DND-41 (cell line): Measurements from ENCODE around the gene AKAP14.

Experiments used
- ATAC-seq: fragments of 200-7000 bp; cut with Tn5 transposase; 3 replicates; pipeline ENCODE4 v1.9.1; 2021; ENCODE audit warnings: low read depth; ENCODE audit not compliant: insufficient read depth
- DNase-seq: peaks from one replicate; pipeline ENCODE4 v3.0.0-alpha.2; 2020
- H2AFZ ChIP-seq: 2 replicates; pipeline ENCODE4 v1.6.0; 2012; ENCODE audit warnings: low read depth, low read length
- H3K27ac ChIP-seq: 2 replicates; pipeline ENCODE4 v1.5.1; 2012; ENCODE audit warnings: low read length, inconsistent platforms
- H3K27me3 ChIP-seq: fragments of 200-600 bp; sonication (generic); 2 replicates; pipeline ENCODE4 v1.6.0; 2012; ENCODE audit warnings: low read length, mild to moderate bottlenecking, inconsistent platforms; ENCODE audit not compliant: insufficient read depth, poor library complexity
- H3K36me3 ChIP-seq: 2 replicates; pipeline ENCODE4 v1.5.1; 2012; ENCODE audit warnings: low read length, inconsistent platforms; ENCODE audit not compliant: insufficient read depth
- H3K4me1 ChIP-seq: 2 replicates; pipeline ENCODE4 v1.5.1; 2012; ENCODE audit warnings: mild to moderate bottlenecking, low read length; ENCODE audit not compliant: insufficient read depth
- H3K4me2 ChIP-seq: 2 replicates; pipeline ENCODE4 v1.6.0; 2012; ENCODE audit warnings: mild to moderate bottlenecking, moderate library complexity, low read length, inconsistent platforms; ENCODE audit not compliant: insufficient read depth
- H3K4me3 ChIP-seq, 2 experiments: fragments of 200-600 bp in 1 of 2; shearing (Covaris generic) in 1 of 2; 2 replicates each; pipeline ENCODE4 v1.5.1; 2012 to 2016; ENCODE audit warnings: inconsistent platforms in 2 of 2, low read length in 2 of 2, mild to moderate bottlenecking in 2 of 2, low read depth in 1 of 2, moderate library complexity in 1 of 2
- H3K79me2 ChIP-seq: 2 replicates; pipeline ENCODE4 v1.6.0; 2012; ENCODE audit warnings: low read length, inconsistent platforms; ENCODE audit not compliant: insufficient read depth
- H3K9ac ChIP-seq: 2 replicates; pipeline ENCODE4 v1.6.0; 2012; ENCODE audit warnings: low read depth, mild to moderate bottlenecking, inconsistent platforms, low read length, moderate library complexity
- H3K9me3 ChIP-seq: 2 replicates; pipeline ENCODE4 v1.5.1; 2012; ENCODE audit warnings: low read length, moderate library complexity, mild to moderate bottlenecking, inconsistent platforms; ENCODE audit not compliant: insufficient read depth, severe bottlenecking
- H4K20me1 ChIP-seq: 2 replicates; pipeline ENCODE4 v1.6.0; 2012; ENCODE audit warnings: low read length; ENCODE audit not compliant: insufficient read depth
- EZH2 ChIP-seq: IDR thresholded peaks from 3 replicates; pipeline ENCODE4 v1.6.1; 2012; ENCODE audit warnings: borderline replicate concordance, low read depth, mild to moderate bottlenecking, moderate library complexity, low read length, inconsistent platforms; ENCODE audit not compliant: severe bottlenecking
- TF ChIP-seq, protein P1 (sequence below): IDR thresholded peaks from 2 replicates; pipeline ENCODE4 v1.5.1; 2012; ENCODE audit warnings: borderline replicate concordance, low read length, moderate library complexity, mild to moderate bottlenecking; ENCODE audit not compliant: poor library complexity, severe bottlenecking; ENCODE audit errors: extremely low read depth

Gene AKAP14

DNA sequence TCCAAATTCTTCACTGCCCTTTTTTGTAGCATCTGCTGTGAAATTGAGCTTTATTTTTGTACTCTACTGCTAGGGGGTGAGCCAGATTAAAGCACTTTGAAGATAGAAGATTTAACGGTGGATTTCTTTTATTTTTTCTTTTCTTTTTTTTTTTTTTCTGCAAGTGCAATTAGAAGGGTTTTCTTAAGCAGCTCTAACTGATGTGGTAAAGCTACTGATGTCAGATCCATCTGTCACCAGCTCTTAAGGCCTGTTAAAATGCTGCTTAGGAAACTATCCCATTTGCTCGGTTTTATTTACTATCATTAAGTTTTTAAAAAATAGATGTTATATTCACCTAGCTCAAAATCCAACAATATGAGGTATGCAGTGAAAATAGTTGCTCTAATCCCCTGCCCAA, 17.0 kb upstream of the AKAP14 start:
- Histone ChIP-seq H3K4me3 (no peak overlapping the region), H2AFZ (no peak overlapping the region), H3K27ac (no peak overlapping the region), H3K9ac (no peak overlapping the region), H3K27me3 (no peaks in the 10 kb centered on the region), H3K4me1 (peaks cover 4% of the 10 kb centered on the region; the same call in 1 of the 2 replicates), H3K9me3 (no peaks in the 10 kb centered on the region), H3K36me3 (peaks cover 27% of the 10 kb centered on the region; the same call in 1 of the 2 replicates), H4K20me1 (no peaks in the 10 kb centered on the region), H3K4me2 (no peak overlapping the region), H3K79me2 (peaks cover 14% of the 10 kb centered on the region)
- TF ChIP-seq EZH2 = no peak
- TF ChIP-seq, protein P1, sequence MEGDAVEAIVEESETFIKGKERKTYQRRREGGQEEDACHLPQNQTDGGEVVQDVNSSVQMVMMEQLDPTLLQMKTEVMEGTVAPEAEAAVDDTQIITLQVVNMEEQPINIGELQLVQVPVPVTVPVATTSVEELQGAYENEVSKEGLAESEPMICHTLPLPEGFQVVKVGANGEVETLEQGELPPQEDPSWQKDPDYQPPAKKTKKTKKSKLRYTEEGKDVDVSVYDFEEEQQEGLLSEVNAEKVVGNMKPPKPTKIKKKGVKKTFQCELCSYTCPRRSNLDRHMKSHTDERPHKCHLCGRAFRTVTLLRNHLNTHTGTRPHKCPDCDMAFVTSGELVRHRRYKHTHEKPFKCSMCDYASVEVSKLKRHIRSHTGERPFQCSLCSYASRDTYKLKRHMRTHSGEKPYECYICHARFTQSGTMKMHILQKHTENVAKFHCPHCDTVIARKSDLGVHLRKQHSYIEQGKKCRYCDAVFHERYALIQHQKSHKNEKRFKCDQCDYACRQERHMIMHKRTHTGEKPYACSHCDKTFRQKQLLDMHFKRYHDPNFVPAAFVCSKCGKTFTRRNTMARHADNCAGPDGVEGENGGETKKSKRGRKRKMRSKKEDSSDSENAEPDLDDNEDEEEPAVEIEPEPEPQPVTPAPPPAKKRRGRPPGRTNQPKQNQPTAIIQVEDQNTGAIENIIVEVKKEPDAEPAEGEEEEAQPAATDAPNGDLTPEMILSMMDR = no peak
- no peak for DNase-seq
- no peak for ATAC-seq

DNA sequence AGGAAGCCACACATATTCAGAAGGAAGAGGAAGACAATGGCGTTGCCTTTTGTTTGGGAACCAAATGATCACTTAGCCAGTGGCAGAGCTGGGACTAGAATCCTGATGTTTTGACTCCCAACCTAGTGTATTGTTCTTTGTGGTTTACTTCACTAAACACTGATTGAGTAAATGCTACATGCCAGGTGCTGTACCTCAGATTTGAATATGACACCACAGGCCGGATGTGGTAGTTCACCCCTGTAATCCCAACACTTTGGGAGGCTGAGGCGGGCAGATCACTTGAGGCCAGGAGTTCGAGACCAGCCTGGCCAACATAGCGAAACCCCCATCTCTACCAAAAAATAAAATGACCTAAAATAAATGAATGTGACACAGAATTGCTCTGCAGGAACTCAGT, 15.6 kb upstream of the AKAP14 start:
- 0 out of 2 replicates have a peak, but pooled peaks cover 3% of the 10 kb centered on the region for H3K4me1 ChIP-seq
- TF ChIP-seq, protein P1 = no peak
- TF ChIP-seq EZH2 = no peak
- no peak overlapping the region for H3K4me2 ChIP-seq
- H3K79me2 ChIP-seq = peaks cover 1% of the 10 kb centered on the region
- no peak overlapping the region for H3K27ac ChIP-seq
- H2AFZ ChIP-seq = no peak overlapping the region
- DNase-seq (peak; percentile 20), ATAC-seq (peak; percentile 32; the same call in 2 of the 3 replicates)
- no peak overlapping the region for H3K4me3 ChIP-seq
- no peaks in the 10 kb centered on the region for H3K27me3 ChIP-seq
- H4K20me1 ChIP-seq = no peaks in the 10 kb centered on the region
- peaks cover 20% of the 10 kb centered on the region; the same call in 1 of the 2 replicates for H3K36me3 ChIP-seq
- H3K9ac ChIP-seq = no peak overlapping the region
- H3K9me3 ChIP-seq = no peaks in the 10 kb centered on the region

DNA sequence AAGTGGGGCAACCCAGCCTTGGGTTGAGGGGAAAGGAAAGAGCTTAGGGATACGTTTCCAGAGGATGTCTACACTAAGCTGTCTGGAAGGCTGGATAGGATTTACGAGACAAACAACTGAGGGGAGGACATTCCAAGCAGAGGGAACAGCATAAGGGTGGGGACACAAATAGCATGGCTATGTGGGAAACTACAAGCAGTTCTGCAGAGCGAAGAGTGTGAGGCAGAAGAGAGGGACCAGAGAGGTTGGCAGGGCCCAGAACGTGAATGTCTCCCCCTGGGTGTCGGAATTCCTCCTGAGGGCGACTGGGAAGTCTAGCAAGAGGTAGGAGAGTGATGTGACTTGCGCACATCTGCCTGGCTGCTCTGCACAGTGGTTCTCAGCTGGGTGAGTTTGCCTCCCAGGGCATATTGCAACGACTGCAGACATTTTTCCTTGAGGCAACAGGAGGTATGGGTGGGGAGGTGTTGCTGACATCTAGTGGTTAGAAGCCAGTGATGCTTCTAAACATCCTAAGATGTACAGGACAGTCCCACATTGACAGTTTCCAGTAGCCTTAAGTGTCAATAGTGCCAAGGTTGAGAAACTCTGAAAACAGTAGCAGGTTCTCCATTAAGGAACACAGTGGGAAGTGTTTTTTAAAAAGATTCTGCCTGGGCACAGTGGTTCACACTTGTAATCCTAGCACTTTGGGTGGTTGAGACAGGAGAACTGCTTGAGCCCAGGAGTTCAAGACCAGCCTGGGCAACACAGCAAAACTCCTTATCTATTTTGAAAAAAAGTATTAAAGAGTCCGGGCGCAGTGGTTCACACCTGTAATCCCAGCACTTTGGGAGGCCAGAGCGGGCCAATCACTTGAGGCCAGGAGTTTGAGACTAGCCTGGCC, 14.9 kb upstream of the AKAP14 start:
- no peak overlapping the region for H3K4me2 ChIP-seq
- TF ChIP-seq EZH2 = no peak
- TF ChIP-seq, protein P1 = peak; percentile 77
- H3K79me2 ChIP-seq = no peaks in the 10 kb centered on the region
- peak; percentile 48 for DNase-seq
- no peak overlapping the region for H2AFZ ChIP-seq
- no peak overlapping the region for H3K4me3 ChIP-seq
- H3K27ac ChIP-seq = peak overlapping the region; percentile 32
- peak; percentile 96 for ATAC-seq
- 0 out of 2 replicates have a peak, but pooled peaks cover 6% of the 10 kb centered on the region for H3K4me1 ChIP-seq
- peaks cover 16% of the 10 kb centered on the region; the same call in 1 of the 2 replicates for H3K36me3 ChIP-seq
- H3K27me3 ChIP-seq = no peaks in the 10 kb centered on the region
- no peaks in the 10 kb centered on the region for H3K9me3 ChIP-seq
- H4K20me1 ChIP-seq = no peaks in the 10 kb centered on the region
- H3K9ac ChIP-seq = no peak overlapping the region
